ENCODE results near the gene METTL24.
"Not testable (repeated sequence)": the region's sequence is repeated elsewhere in the genome, so short reads cannot be mapped to it uniquely, and the experiment has no call there.

Gene METTL24

GRCh38 chr6:110360676-110361075 lies 2.5 kb upstream of the METTL24 start:
- DNase-seq (ENCODE audit: low read depth in 2 of 2) = no peak

GRCh38 chr6:110359556-110359955 lies 1.4 kb upstream of the METTL24 start:
- no peak for DNase-seq (ENCODE audit: low read depth in 2 of 2)

DNA sequence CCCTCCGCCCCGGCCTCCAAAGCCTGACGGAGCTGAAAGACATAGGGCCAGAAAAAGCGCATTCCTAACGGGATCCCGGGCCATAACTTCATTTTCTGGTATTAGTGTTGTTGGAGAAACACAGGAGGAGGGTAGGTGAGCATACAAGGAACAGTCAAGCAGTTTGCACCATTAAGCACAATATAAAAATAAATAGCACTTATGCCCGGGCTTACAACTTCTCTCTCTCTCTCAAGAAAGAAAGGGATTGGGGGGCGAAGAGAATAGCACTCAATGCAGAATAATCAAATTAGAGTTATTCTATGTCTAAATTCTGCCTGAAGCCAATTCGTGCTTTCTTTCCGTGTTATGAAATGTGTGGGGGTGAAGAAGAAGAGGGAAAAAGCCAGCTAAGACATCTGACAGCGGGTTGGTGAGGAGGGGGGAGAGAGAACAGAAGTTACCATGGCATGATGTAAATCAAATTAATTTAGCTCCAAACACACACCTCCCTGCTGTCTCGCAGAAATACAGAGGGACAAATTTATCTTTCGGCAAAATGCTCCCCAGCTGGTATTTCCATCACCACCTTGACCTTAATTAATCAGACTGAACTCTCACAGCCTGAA lies 508 bp upstream of the METTL24 start:
- DNase-seq (ENCODE audit: low read depth in 2 of 2) = no peak

GRCh38 chr6:110357298-110357663 lies 868 bp downstream of the METTL24 start:
- DNase-seq (ENCODE audit: low read depth in 2 of 2) = no peak

- DNase-seq (ENCODE audit: low read depth in 2 of 2) = no peak
Observed at GRCh38 chr6:110356778-110357177, 1.4 kb downstream of the METTL24 start.

- no peak for DNase-seq (ENCODE audit: low read depth in 2 of 2)
Observed at GRCh38 chr6:110355727-110356126, 2.4 kb downstream of the METTL24 start.

DNA sequence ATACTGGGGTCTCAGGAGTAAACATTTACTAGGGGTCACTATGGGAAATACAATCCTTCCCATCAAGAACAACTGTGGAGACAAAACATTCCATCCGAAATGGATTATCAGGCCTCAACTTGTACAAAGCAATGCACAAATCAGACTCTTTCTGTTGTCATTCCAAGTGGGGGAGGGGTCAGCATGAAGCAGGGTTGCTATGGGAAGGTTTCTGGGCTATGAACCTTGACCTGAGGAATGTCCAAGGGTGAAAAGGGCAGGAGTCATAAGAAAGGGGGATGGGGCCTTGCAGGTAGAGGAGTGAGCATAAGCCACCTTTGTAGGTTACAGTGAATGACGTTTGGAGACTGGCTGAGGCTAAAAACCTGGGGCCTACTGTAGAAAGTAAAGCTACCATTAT lies 3.1 kb downstream of the METTL24 start:
- DNase-seq (ENCODE audit: low read depth in 2 of 2) = no peak

DNA sequence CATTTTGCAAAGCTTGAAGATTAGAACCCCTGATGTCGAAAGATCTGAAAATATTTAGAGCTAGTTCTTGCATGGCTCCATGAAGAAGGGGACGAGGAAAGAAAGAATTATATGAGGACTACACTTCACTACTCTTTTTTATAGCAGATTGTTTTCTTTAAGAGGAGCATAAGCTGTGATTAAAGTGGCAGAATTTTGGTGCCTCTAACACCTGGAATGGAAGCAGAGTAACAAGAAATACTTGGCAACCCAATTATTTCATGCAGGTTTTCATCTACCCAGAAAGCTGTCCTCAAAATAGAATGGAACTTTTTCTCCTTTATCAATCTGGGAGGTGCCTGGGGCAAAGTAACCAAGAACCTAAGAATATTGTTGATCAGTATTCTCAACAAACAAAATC lies 4.0 kb downstream of the METTL24 start:
- DNase-seq (ENCODE audit: low read depth in 2 of 2) = no peak

DNA sequence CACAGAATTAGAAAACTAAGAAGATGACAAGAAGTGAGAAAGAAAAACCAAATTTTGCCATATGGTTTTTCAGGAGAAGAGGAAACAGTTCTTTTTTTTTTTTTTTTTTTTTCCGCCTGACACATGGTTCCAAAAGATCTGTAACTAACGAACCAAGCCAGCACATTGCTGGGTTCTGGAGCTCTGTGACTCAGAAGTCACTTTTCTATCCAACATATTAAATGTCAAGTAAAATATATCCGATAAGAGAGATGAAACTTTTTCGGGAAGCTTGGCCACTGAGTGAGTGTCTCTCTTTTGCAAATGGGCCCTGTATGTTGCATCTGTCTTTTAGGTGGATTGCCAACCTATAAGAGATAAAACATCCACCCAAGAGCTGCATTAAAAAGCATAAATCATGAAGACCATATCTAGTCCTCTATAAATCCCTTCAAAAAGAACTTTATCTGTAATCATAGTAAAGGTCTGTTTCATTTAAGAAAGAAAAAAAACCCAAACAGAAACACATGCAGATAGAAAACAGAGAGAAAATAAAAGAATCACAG lies 4.6 kb downstream of the METTL24 start:
- DNase-seq (ENCODE audit: low read depth in 2 of 2) = no peak

GRCh38 chr6:110352563-110353262 lies 5.4 kb downstream of the METTL24 start:
- DNase-seq (ENCODE audit: low read depth in 2 of 2) = no peak

DNA sequence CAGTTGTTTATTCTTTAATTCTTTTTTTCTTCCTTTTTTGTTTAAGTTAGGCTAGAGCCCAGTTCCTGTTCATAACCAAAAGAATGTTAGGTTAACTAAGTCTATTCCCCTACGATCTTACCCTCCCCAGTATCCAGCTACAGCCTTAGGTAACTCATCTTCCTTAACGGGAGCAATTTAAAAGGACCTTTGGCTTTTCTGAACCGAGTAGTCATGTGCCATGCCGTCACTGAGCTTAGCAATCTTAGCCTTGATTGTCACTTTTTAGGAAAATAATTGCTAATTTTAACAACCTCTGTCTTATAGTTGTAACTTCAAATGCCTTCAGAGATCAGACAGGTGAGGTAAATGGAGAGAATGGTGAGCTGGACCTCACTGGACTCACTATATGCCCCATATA lies 6.2 kb downstream of the METTL24 start:
- DNase-seq (ENCODE audit: low read depth in 2 of 2) = no peak

DNA sequence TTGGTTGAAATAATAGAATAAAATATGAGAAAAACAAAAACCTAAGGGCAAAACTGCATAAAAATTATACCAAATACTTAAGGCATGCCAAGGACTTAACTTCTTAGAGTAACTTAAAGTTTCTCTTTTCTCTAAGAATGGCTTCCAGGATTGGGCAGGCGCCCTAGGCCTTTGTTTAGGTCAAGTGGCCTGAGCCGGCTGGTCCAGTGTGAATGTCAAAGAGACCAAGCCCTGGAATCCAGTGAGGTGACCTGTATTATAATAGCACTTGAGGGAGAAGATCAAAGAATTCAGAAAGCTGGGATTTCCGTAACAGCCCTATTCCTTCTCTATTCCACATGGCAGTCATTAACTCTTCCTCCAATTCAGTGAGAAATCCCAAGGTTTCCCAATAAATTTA lies 6.6 kb downstream of the METTL24 start:
- no peak for DNase-seq (ENCODE audit: low read depth in 2 of 2)

GRCh38 chr6:110350593-110350992 lies 7.6 kb downstream of the METTL24 start:
- DNase-seq (ENCODE audit: low read depth in 2 of 2) = not testable (repeated sequence)

- DNase-seq (ENCODE audit: low read depth in 2 of 2) = no peak
Observed at GRCh38 chr6:110348961-110349690, 9.0 kb downstream of the METTL24 start.

- DNase-seq (ENCODE audit: low read depth in 2 of 2) = no peak
Observed at GRCh38 chr6:110345025-110345424, 13.1 kb downstream of the METTL24 start.

- no peak for DNase-seq (ENCODE audit: low read depth in 2 of 2)
Observed at GRCh38 chr6:110342759-110343158, 15.4 kb downstream of the METTL24 start.

DNA sequence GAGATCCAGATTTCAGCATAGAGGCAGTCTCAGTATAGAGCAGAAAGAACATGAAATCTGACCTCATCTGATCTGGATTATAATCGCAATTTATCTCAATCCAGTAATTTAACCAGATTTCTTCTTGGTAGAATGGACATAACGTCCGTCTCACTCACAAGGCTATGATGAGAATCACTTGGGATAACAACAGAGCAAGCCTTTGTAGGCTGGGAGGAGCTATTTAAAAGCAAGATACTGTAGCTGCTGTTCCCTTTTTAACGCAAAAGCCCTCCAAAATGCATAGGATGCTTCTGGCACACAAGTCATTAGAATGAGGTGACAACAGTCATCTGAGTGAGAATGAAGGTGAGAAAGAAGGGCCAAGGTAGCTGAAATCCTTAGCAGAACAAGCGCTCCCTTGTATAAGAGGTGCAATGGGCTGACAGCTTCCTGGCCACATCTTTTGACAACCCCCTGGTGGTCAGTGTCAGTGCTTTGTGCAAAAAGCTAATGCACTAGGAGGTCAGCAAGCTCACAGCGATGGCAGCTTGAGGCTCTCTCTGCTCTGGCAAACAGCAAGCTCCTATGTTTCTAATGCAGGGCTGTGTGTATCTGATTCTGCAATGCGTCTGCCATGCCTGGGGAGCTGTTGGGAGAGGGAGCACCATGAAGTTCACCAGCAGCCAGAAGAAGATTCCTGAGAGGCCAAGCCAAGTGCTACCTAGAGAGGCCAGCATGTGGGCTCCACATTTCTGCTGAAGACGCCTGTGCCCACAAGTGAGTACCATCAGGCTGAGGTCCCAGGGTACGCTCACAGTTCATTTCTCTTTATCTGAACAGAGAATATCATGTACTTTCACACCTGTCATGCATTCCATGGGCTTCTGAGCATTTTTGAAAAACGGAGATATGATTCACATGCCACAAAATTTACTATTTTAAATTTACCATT lies 16.2 kb downstream of the METTL24 start:
- no peak for DNase-seq (ENCODE audit: low read depth in 2 of 2)

- DNase-seq (ENCODE audit: low read depth in 2 of 2) = no peak
Observed at GRCh38 chr6:110341067-110341466, 17.1 kb downstream of the METTL24 start.

DNA sequence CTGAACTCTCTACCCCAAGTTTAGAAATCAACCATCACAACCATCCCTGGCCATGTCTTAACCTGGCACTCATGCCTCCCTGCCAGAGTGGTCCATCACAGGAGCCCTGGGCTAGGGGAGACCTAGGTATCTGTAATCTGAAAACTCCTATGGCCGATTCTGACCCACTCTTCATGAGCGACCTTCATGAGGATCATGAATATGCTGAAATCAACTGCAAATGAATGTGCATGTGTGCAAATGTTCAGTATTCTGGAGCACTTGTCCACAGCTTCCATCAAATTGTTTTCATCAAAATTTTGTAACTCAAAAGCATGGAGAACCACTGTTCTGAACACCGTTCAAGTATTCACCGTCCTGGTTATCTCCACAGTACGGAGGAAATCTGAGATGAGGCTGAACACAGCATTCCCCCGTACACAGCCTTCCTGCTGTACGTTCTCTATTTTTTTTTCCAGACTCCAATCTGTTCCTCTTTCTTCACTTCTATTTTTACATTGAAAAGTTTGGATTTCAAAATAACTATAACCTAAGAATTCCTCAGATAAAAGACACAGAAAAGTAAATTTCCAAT lies 17.7 kb downstream of the METTL24 start:
- DNase-seq (ENCODE audit: low read depth in 2 of 2) = no peak

- DNase-seq (ENCODE audit: low read depth in 2 of 2) = no peak
Observed at GRCh38 chr6:110338820-110339470, 19.2 kb downstream of the METTL24 start.

DNA sequence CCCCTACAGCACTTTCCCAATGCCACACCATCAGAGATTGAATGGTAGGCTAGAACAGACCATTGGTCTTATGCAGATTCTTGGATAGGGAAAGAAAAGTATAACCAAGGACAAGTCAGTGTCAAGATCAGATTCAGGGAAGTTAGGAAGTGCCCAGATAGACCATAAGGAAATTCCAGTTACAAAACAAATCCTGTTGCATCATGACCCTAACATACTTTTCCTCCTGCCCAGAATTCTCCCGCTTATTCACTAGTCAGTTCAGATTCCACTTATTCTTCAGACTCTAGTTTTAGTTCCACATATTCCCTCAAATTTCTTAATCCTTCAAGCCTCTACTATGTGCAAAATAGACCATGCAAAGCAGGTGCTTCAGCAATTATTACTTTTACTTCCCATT lies 20.7 kb downstream of the METTL24 start:
- no peak for DNase-seq (ENCODE audit: low read depth in 2 of 2)
